ENCODE results near the gene DDOST. TPM values are rescaled to one million over a fixed set of nuclear protein-coding genes. Genes with fewer than 3 reads are reported as not detected.
"Not testable (repeated sequence)": the region's sequence is repeated elsewhere in the genome, so short reads cannot be mapped to it uniquely, and the experiment has no call there.

DDOST gene
- total and polyA plus RNA-seq, 4 donors = 124 to 205 (median 155) TPM

GRCh38 chr1:20683614-20684013, 22.4 kb upstream of the DDOST start:
- peaks cover 55% of the 10 kb centered on the region for H3K36me3 ChIP-seq (ENCODE audit: control insufficient read depth, insufficient read depth, low read length)
- H3K4me1 ChIP-seq (ENCODE audit: control insufficient read depth, insufficient read depth, low read length) = peaks cover 16% of the 10 kb centered on the region
- H3K9me3 ChIP-seq (ENCODE audit: control insufficient read depth, insufficient read depth, low read length) = no peaks in the 10 kb centered on the region
- 80% methylated on average over 6 of the region's 10 CpGs for WGBS (ENCODE audit: insufficient coverage)
- H3K4me3 ChIP-seq (ENCODE audit: low read depth, low read length) = no peak overlapping the region
- no peaks in the 10 kb centered on the region for H3K27me3 ChIP-seq (ENCODE audit: control insufficient read depth, insufficient read depth, low read length)
- DNase-seq (ENCODE audit: low read depth in 4 of 6, low spot score in 6 of 6) = no peak
- no peak overlapping the region for H3K27ac ChIP-seq (ENCODE audit: low read depth, low read length)

- H3K4me3 ChIP-seq (ENCODE audit: low read depth, low read length) = no peak overlapping the region
- H3K36me3 ChIP-seq (ENCODE audit: control insufficient read depth, insufficient read depth, low read length) = peaks cover 50% of the 10 kb centered on the region
- no peak for DNase-seq (ENCODE audit: low read depth in 4 of 6, low spot score in 6 of 6)
- H3K4me1 ChIP-seq (ENCODE audit: control insufficient read depth, insufficient read depth, low read length) = peaks cover 16% of the 10 kb centered on the region
- no peaks in the 10 kb centered on the region for H3K27me3 ChIP-seq (ENCODE audit: control insufficient read depth, insufficient read depth, low read length)
- H3K27ac ChIP-seq (ENCODE audit: low read depth, low read length) = no peak overlapping the region
- WGBS (ENCODE audit: insufficient coverage) = 88% methylated on average over 24 of the region's 24 CpGs
- no peaks in the 10 kb centered on the region for H3K9me3 ChIP-seq (ENCODE audit: control insufficient read depth, insufficient read depth, low read length)
Observed at GRCh38 chr1:20682571-20683236, 21.5 kb upstream of the DDOST start.

- no peak for DNase-seq (ENCODE audit: low read depth in 4 of 6, low spot score in 6 of 6)
- peaks cover 16% of the 10 kb centered on the region for H3K4me1 ChIP-seq (ENCODE audit: control insufficient read depth, insufficient read depth, low read length)
- H3K27me3 ChIP-seq (ENCODE audit: control insufficient read depth, insufficient read depth, low read length) = no peaks in the 10 kb centered on the region
- H3K4me3 ChIP-seq (ENCODE audit: low read depth, low read length) = no peak overlapping the region
- peaks cover 43% of the 10 kb centered on the region for H3K36me3 ChIP-seq (ENCODE audit: control insufficient read depth, insufficient read depth, low read length)
- H3K27ac ChIP-seq (ENCODE audit: low read depth, low read length) = no peak overlapping the region
- H3K9me3 ChIP-seq (ENCODE audit: control insufficient read depth, insufficient read depth, low read length) = no peaks in the 10 kb centered on the region
- WGBS (ENCODE audit: insufficient coverage) = 95% methylated on average over 9 of the region's 9 CpGs
Observed at GRCh38 chr1:20681999-20682398, 20.8 kb upstream of the DDOST start.

- Histone ChIP-seq H3K27me3 (ENCODE audit: control insufficient read depth, insufficient read depth, low read length) (no peaks in the 10 kb centered on the region), H3K4me3 (ENCODE audit: low read depth, low read length) (no peak overlapping the region), H3K27ac (ENCODE audit: low read depth, low read length) (no peak overlapping the region), H3K36me3 (ENCODE audit: control insufficient read depth, insufficient read depth, low read length) (peaks cover 30% of the 10 kb centered on the region), H3K9me3 (ENCODE audit: control insufficient read depth, insufficient read depth, low read length) (no peaks in the 10 kb centered on the region), H3K4me1 (ENCODE audit: control insufficient read depth, insufficient read depth, low read length) (peaks cover 6% of the 10 kb centered on the region)
- no CpG with 5 or more reads among the region's 5 CpGs for whole genome bisulfite sequencing (ENCODE audit: insufficient coverage)
- DNase-seq (ENCODE audit: low read depth in 4 of 6, low spot score in 6 of 6) = no peak
Observed at GRCh38 chr1:20680269-20680668, 19.1 kb upstream of the DDOST start.

- Histone ChIP-seq H3K4me3 (ENCODE audit: low read depth, low read length) (no peak overlapping the region), H3K9me3 (ENCODE audit: control insufficient read depth, insufficient read depth, low read length) (no peaks in the 10 kb centered on the region), H3K4me1 (ENCODE audit: control insufficient read depth, insufficient read depth, low read length) (no peaks in the 10 kb centered on the region), H3K27ac (ENCODE audit: low read depth, low read length) (no peak overlapping the region), H3K36me3 (ENCODE audit: control insufficient read depth, insufficient read depth, low read length) (peaks cover 16% of the 10 kb centered on the region), H3K27me3 (ENCODE audit: control insufficient read depth, insufficient read depth, low read length) (no peaks in the 10 kb centered on the region)
- no peak for DNase-seq (ENCODE audit: low read depth in 4 of 6, low spot score in 6 of 6)
- 82% methylated on average over 2 of the region's 6 CpGs for WGBS (ENCODE audit: insufficient coverage)
Observed at GRCh38 chr1:20678599-20678998, 17.4 kb upstream of the DDOST start.

- H3K4me1 ChIP-seq (ENCODE audit: control insufficient read depth, insufficient read depth, low read length); H3K9me3 ChIP-seq (ENCODE audit: control insufficient read depth, insufficient read depth, low read length); DNase-seq (ENCODE audit: low read depth in 4 of 6, low spot score in 6 of 6); H3K27me3 ChIP-seq (ENCODE audit: control insufficient read depth, insufficient read depth, low read length); H3K27ac ChIP-seq (ENCODE audit: low read depth, low read length); H3K4me3 ChIP-seq (ENCODE audit: low read depth, low read length): not testable (repeated sequence)
- peaks cover 25% of the 10 kb centered on the region for H3K36me3 ChIP-seq (ENCODE audit: control insufficient read depth, insufficient read depth, low read length)
- 95% methylated on average over 4 of the region's 11 CpGs for WGBS (ENCODE audit: insufficient coverage)
Observed at GRCh38 chr1:20673626-20674025, 12.5 kb upstream of the DDOST start.

- Histone ChIP-seq H3K27me3 (ENCODE audit: control insufficient read depth, insufficient read depth, low read length) (no peaks in the 10 kb centered on the region), H3K36me3 (ENCODE audit: control insufficient read depth, insufficient read depth, low read length) (peaks cover 25% of the 10 kb centered on the region), H3K9me3 (ENCODE audit: control insufficient read depth, insufficient read depth, low read length) (no peaks in the 10 kb centered on the region), H3K27ac (ENCODE audit: low read depth, low read length) (no peak overlapping the region), H3K4me3 (ENCODE audit: low read depth, low read length) (no peak overlapping the region), H3K4me1 (ENCODE audit: control insufficient read depth, insufficient read depth, low read length) (no peaks in the 10 kb centered on the region)
- 86% methylated on average over 4 of the region's 4 CpGs for WGBS (ENCODE audit: insufficient coverage)
- DNase-seq (ENCODE audit: low read depth in 4 of 6, low spot score in 6 of 6) = no peak
Observed at GRCh38 chr1:20672265-20672632, 11.1 kb upstream of the DDOST start.

GRCh38 chr1:20670936-20671335, 9.8 kb upstream of the DDOST start:
- no peaks in the 10 kb centered on the region for H3K4me1 ChIP-seq (ENCODE audit: control insufficient read depth, insufficient read depth, low read length)
- no peaks in the 10 kb centered on the region for H3K9me3 ChIP-seq (ENCODE audit: control insufficient read depth, insufficient read depth, low read length)
- 87% methylated on average over 5 of the region's 5 CpGs for WGBS (ENCODE audit: insufficient coverage)
- no peaks in the 10 kb centered on the region for H3K27me3 ChIP-seq (ENCODE audit: control insufficient read depth, insufficient read depth, low read length)
- DNase-seq (ENCODE audit: low read depth in 4 of 6, low spot score in 6 of 6) = no peak
- H3K36me3 ChIP-seq (ENCODE audit: control insufficient read depth, insufficient read depth, low read length) = peaks cover 29% of the 10 kb centered on the region
- no peak overlapping the region for H3K4me3 ChIP-seq (ENCODE audit: low read depth, low read length)
- H3K27ac ChIP-seq (ENCODE audit: low read depth, low read length) = no peak overlapping the region

- H3K27ac ChIP-seq (ENCODE audit: low read depth, low read length) = no peak overlapping the region
- H3K4me1 ChIP-seq (ENCODE audit: control insufficient read depth, insufficient read depth, low read length) = no peaks in the 10 kb centered on the region
- no peak overlapping the region for H3K4me3 ChIP-seq (ENCODE audit: low read depth, low read length)
- H3K9me3 ChIP-seq (ENCODE audit: control insufficient read depth, insufficient read depth, low read length) = no peaks in the 10 kb centered on the region
- H3K27me3 ChIP-seq (ENCODE audit: control insufficient read depth, insufficient read depth, low read length) = no peaks in the 10 kb centered on the region
- H3K36me3 ChIP-seq (ENCODE audit: control insufficient read depth, insufficient read depth, low read length) = peaks cover 35% of the 10 kb centered on the region
- WGBS (ENCODE audit: insufficient coverage) = 100% methylated on average over 1 of the region's 1 CpG
- DNase-seq (ENCODE audit: low read depth in 4 of 6, low spot score in 6 of 6) = no peak
Observed at GRCh38 chr1:20668581-20668980, 7.4 kb upstream of the DDOST start.

GRCh38 chr1:20666804-20667203, 5.6 kb upstream of the DDOST start:
- no peak for DNase-seq (ENCODE audit: low read depth in 4 of 6, low spot score in 6 of 6)
- WGBS (ENCODE audit: insufficient coverage) = 100% methylated on average over 1 of the region's 1 CpG
- H3K4me1 ChIP-seq (ENCODE audit: control insufficient read depth, insufficient read depth, low read length) = peaks cover 8% of the 10 kb centered on the region
- peaks cover 29% of the 10 kb centered on the region for H3K36me3 ChIP-seq (ENCODE audit: control insufficient read depth, insufficient read depth, low read length)
- no peaks in the 10 kb centered on the region for H3K27me3 ChIP-seq (ENCODE audit: control insufficient read depth, insufficient read depth, low read length)
- no peaks in the 10 kb centered on the region for H3K9me3 ChIP-seq (ENCODE audit: control insufficient read depth, insufficient read depth, low read length)
- H3K4me3 ChIP-seq (ENCODE audit: low read depth, low read length) = no peak overlapping the region
- no peak overlapping the region for H3K27ac ChIP-seq (ENCODE audit: low read depth, low read length)

Measured in spinal cord (tissue), 10 donors.